M059J (cell line): Measurements from ENCODE around the gene CLK4. TPM values are rescaled to one million over a fixed set of nuclear protein-coding genes. Genes with fewer than 3 reads are reported as not detected.

Experiments
- DNase-seq: peaks from one replicate; pipeline ENCODE4 v3.0.0-alpha.2; 2012; ENCODE audit warnings: low read depth
- total RNA-seq: library from RNA; depleted of rRNA; stranded (reverse); fragments of >200 nt; shearing (Covaris generic); gene quantifications from 2 replicates; pipeline ENCODE4 v1.2.3, GENCODE V29; 2014; rRNA removed

Gene CLK4
- 4.6 and 6.6 TPM in 2 replicates for total RNA-seq

DNA sequence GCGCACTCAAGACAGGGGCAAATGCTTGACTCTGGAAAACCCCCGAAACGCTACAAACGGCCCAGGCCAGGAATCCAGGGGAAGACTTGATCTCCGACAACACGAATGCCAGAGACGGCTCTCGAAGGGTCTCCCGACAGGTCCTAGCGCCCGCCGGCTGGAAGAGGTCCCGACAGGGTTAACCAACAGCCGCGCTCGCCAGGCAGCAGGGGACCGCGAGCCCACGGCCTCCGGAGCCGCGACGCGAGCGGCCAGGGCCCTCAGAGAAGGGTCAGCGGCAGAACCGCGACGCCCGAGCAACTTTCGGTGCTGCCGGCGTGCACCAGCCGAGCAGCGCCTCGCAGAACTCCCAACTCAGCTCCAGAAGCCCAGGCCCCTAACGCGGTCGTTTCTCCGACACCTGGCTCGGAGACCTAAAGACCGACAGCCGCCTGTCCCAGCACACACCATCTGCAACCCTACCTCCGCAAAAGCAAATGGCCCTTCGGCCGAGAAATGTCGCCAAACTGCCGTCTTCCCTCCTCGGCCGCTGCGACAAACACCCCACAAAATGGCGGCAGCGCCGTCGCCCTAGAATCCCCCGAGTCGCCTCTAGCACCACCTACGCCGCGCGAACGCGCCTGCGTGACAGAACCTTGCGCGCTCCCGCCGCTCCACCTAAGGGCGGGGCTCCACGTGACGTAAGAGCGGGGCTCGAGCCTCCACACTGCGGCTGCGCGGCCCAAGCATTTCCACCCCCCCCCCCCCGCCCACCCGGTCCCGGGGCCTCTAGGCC lies at the start of gene CLK4:
Gene CLK4 (minus strand): TSS at position 567 of the 775 bp plus-strand sequence. CDS start 3,634 bp downstream, outside the sequence.
- DNase-seq: peak; percentile 88

DNA sequence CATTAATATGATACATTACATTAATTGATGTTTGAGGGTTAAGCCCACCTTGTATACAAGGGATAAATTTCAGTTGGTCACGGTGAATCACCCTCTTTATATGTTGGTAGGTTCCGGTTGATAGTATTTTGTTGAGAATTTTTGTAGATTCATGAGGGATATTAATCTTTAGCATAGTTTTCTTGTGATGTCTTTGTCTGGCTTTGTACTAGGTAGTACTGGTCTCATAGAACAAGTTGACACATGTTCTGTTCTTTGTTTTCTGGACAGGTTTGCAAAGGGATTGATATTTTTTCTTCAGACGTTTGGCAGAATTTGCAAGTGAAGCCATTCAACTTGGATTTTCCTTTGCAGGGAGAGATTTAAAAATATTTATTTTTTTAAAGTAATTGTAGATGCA lies 49.1 kb upstream of the CLK4 start:
- DNase-seq: no peak

DNA sequence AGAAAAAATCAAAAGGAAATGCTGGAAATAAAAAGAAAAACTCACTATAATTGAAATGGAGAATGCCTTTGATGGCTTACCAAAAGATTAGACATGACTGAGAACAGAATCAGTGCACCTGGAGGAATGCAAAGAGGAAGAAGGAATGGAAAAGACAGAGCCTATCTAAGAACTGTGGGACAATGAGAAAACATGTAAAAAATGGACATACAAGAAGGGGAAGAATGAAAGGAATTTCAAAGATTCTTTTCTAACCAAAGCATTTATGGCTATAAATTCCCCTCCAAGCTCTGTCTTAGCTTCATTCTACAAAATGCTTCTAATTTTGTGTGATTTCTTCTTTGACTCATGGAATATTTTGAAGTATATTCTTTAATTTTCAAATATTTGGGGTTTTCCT lies 47.5 kb upstream of the CLK4 start:
- DNase-seq: no peak

DNA sequence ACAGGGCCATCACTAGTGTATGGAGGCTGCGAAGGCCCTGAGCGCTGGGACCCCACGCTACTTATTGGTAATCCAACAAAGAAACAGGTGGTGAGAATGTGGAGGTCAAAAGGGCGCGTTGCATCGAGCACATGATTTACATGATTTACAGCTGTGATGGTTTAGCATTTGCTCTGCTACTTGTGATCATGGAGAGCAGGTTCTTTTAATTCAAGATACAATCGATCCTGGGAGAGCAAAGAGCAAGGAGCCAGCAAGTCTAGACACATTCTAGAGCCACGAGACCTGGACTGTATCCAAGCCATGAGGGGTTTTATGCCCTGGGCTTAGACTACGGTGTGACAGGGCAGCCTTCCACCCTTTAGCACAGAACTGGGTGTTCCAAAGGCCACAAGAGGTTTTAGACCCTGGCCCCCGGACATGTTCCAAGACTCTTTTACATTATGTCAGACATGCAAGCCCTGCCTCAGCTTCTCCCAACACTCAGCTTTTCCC lies 47.0 kb upstream of the CLK4 start:
- DNase-seq: peak; percentile 34

DNA sequence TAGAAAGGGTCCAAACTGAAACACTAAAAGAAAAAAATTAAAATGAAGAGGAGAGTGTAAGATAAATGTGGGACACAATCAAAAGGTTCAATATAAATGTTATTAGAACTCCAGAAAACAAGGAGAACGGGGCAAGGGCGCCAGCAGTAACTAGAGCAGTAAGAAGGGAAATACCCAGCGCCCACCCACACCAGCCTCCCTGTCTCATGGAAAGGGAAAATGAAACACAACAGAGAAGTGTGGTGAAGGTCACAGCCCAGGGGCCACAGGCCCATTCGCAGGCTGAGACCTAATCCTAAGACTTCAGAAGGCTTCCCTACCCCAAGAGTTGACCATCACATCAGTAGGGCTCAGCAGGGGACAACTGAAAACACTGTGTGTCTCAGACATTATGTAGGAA lies 45.8 kb upstream of the CLK4 start:
- no peak for DNase-seq

DNA sequence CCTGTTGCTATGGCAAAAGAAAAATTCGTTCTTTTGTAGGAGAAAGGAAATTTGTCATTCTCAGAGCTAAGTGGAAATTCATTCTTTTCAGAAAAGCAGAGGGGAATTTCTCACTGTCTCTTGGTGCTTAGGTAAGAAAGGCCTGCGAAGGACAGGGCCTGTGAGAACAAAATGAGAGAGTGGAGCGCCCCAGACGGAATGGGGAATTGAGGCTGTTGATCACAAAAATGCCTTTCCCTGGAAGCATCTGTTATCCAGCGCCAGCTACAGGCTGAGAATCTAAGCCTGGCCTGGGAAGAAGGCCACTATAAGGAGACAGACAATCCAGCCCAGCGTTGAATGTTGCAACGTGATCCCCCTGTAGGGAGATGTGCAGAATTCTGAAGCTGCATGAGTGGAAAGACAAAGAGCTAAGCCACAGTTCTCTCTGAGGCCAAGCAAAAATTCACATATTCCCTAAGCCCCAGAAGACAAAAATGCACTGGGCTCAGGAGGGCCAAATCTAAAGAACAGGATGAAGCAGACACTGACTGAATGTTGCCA lies 44.8 kb upstream of the CLK4 start:
- DNase-seq: no peak

DNA sequence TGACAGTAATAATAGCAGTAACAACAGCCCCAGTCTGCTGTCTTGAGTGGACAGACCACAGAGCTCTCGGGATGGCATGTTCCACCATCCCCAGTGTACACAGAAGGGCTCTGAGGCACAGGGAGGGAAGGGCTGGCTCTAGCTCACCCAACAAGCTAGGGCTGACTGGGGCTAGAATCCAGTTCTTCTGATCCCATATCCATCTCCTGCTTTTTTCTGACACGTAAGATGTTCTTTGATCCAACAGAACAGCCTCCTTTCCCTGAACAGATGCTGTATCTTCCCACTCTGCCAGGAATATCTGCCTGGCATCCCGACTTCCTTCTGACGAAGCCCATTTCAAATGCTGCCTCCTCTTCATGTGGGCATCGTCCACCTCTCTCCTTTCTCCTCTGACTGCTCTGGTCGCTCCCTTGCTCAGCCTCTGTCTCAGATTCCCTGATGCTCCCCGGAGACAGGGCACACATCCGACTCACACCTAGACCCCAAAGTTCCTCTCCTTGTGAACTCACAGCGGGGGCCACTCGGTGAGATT lies 43.6 kb upstream of the CLK4 start:
- no peak for DNase-seq

DNA sequence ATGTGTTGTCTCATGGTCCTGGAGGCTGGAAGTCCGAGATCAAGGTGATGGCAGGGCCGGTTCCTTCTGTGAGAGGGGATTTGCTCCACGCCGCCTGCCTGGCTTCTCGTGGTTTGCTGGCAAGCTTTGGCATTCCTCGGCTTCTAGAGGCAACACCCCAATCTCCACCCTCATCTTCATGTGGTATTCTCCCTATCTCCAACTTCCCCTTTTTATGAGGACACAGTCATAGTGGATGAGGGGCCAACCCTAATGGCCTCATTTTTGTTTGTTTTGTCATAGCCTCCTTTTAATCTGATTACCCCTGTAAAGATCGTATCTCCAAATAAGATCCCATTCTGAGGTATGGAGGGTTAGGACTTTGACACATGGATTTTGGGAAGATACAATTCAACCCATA lies 41.7 kb upstream of the CLK4 start:
- peak; percentile 50 for DNase-seq

DNA sequence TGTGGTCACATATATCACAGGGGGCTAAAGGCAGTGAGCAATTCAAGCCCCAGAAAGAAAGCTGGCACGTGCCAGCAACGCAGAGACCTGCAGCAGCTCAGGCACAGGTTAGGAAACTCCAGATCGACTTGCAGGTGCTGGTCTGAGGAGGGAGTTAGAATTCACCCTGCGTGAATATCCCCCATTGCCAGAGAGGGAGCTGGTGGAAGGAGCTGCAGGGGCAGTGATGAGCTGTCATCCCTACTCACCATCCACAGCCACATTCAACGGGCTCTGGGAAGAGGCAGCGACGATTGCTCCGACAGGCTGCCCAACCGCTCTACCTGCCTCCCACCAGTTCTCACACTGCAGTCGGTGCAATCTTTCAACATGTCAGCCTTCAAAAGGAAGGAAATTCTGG lies 40.8 kb upstream of the CLK4 start:
- no peak for DNase-seq

DNA sequence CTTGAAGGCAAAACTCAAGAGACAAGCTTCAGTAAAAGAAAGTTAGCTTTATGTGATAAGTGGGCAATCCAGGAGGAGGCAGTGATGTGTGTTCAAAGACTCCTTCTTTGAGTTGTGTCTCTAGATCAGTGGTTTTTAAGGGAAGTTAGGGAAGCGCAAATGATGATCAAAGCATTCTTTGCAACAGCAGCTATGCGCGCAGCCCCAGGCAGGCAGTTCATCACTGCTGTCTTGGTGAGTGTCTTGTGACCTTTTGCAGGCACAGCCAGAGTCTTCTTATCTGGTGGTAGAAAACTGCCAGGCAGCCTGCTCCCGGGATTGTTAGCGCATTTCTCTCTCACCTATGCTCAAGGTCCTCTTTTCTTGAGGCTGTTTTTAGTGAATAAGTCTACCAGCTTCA lies 40.3 kb upstream of the CLK4 start:
- DNase-seq: no peak

DNA sequence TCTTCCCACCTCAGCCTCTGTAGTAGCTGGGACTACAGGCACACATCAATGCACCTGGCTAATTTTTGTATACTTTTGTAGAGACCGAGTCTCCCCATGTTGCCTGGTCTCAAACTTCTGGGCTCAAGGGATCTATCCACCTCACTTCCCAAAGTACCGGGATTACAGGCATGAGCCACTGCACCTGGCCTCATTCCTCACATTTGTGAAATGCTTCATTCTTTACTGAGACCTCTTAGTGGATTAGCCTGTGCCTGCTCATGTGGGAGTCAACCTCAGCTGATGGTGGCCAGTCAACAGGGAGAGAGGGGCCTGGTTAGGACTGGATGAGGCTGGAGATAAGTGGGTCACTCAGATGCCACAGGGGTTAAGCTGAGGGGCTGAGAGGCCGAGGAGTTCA lies 37.3 kb upstream of the CLK4 start:
- no peak for DNase-seq

DNA sequence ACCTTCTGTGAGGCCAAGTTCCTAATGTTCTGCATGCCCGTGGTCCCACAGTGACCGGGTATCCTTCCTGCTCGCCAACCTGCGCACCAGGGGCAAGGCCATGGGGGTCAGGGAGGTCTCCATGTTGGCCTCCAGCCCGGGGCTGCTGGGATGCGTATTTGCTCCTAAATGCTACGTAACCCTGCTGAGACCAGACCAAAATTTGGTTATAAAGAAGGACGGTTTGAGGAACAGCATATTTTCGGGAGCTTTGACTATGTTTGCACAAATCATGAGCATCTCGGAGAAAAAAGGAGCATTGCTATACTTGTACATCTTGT lies 35.7 kb upstream of the CLK4 start:
- DNase-seq: no peak

DNA sequence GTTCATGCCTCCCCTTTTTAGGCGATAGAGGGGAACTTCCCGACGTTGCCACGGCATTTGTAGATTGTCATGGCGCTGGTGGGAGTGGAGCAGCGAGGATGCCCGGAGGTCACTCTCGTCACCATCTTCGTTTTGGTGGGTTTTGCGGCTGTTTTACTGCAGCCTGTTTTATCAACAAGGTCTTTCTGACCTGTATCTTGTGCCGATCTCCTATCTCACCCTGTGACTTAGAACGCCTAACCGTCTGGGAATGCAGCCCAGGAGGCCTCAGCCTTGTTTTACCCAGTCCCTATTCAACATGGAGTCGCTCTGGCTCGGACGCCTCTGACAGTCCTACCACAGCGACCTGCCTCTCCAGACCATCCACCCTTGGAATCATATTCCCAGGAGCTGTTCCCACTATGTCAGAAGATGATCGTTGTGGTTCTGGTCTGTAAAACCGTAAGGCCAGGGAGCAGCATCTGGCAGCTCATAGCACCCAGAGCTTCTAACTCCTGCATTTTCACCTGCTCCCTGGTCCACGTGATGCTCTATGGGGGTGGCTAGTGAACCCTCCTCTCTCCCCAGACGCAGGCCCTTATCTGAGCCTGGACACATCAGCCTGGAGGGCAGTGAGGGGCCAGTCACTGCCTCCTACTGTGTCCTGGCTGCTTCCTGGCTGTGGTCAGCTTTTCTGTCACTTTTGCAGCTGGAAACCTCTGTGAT lies 35.1 kb upstream of the CLK4 start:
- DNase-seq: no peak

DNA sequence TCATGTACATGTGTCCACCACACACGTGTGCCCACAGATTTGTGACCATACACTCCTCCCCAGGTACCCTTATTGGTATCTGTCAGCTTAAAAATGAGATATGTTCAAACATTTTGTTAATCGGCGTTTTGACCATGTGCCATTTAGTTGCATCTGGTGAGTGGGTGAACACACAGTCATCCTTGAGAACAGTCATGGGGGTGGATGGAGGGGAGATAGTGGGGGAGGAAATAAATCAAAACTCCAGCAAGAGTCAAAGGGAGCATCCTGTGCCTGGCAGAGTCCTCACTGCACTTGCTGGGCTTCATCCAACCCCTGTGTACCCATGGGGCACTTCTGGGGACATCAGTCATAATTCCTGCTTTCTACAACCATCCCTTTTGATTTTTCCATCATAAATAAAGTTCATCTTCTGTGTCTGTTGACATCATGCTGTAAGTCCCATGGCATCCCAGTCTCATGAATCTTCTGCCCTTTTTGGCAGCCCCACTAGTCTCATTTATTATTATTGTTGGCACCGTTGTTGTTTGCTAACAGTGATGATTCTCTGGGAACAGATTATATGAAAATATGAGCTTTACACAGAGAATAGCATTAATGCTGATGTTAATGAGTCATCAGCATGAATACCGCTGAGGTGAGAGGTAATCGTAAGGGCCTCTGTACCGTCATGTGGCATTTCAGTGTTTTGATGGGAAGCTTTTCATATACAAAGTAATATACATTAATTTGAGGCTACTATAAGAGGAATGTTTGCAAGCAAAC lies 24.4 kb upstream of the CLK4 start:
- DNase-seq: no peak

DNA sequence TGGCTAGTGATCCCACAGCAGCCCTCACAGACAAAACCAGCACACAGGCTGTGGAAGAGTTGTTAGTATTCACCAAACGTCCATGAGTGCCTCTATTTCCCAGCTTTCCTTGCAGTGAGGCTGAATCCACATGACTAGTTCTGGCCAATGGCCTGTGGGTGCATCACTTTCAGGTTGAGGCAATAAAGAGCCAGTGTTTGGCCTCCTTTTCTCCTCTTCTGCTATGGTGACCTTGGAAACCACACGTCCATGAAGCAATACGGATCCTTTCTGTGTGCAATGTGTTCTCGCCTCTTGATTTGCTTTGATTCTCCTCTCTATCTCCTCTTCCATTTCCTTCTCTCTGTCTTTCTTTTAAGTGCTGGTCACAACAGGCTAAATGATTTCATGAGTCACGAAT lies 23.4 kb upstream of the CLK4 start:
- no peak for DNase-seq

DNA sequence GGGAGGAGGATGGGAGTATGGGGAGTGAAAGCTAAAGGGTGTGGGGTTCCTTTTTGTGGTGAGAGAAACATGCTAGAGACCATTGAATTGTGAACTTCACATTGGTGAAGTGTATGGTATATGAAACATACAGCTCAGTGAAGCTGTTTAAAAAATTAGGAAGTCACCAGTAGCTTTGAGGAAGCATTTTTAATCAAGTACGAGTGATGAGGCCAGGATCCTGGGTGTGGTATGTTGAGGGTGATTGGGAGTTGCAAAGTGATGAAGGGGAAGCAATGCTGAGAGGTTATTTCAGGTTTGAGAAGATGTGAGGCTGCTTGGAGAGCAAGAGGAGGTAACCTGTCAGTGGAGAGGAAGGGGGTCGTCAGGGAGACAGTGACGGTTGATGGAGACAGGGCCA lies 22.7 kb upstream of the CLK4 start:
- DNase-seq: no peak

DNA sequence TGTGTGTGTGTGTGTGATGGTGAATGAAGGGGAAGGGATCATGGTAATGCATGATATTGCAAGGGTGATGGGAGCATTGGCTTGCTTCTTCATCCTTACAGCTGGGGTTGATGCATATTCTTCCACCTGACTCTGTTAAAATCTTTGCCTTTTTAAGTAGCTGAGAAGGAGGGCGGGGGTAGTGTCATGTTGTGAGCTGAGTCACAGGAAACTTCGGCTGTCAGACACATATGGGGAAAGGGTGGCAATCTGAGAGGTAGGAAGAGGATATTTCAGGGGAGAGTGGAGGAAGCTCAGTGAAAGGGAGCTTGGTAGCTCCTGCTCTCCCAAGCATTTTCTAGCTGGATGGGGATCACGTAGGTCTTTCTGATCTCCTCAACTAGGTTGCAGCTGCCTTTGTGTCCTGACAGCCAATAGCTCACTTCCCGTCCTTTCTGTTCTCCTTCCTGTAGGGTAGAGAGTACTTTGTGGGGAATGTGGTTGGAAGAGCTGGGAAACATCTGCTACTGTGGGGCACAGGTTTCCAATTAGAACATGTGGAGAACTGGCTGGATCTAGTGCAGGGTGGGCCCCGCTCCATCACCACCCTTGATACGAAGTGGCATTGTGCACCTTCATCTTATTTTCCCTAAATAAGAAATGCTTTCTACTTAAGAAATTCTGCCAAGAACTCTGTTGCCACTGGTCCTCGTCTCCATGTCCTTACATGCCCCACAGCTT lies 18.1 kb upstream of the CLK4 start:
- peak; percentile 58 for DNase-seq

DNA sequence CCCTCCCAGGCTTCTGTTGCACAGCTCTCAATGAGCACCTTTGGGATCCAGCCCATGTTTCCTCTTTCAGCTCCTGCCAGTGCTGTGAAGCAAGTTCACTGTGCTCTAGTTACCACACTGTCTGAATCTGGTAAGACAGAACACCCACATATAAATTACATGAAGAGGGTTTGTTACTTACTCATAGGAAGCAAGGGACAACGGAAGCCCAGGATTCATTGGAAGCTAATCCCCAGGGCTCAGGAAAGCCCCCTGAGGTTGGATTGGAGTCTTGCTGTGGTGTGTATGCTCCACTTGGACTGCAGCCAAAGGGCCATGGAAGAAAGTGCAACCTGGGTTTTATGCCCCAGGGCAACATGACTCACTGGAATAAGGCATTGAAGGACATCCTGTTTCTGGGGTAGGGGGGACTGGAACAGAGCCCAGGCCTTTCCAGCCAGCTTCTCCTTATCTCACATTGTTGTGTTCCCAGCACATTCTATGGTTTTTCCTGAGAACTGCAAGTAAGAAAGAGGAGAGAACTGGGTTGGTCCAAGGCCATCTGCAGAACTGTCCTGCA lies 15.6 kb upstream of the CLK4 start:
- peak; percentile 100 for DNase-seq

DNA sequence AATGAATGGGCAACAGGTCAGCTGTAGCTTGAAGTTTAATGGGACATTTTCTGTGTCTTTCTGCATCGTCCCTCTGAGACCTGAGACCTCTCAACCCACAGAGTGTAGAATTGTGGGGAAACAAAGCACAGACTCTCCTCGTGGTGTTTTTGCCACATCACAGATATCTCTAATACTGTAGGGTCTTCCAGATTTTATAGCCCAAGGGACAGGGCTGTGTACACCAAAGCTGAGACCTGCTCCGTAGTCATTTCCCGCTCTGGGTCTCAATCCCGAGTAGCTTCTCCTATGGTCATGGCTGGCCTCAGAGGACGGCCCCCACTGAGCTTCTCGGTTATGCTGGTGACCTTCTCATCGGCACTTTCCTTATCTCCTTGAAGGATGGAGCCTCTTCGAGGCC lies 14.9 kb upstream of the CLK4 start:
- DNase-seq: no peak

DNA sequence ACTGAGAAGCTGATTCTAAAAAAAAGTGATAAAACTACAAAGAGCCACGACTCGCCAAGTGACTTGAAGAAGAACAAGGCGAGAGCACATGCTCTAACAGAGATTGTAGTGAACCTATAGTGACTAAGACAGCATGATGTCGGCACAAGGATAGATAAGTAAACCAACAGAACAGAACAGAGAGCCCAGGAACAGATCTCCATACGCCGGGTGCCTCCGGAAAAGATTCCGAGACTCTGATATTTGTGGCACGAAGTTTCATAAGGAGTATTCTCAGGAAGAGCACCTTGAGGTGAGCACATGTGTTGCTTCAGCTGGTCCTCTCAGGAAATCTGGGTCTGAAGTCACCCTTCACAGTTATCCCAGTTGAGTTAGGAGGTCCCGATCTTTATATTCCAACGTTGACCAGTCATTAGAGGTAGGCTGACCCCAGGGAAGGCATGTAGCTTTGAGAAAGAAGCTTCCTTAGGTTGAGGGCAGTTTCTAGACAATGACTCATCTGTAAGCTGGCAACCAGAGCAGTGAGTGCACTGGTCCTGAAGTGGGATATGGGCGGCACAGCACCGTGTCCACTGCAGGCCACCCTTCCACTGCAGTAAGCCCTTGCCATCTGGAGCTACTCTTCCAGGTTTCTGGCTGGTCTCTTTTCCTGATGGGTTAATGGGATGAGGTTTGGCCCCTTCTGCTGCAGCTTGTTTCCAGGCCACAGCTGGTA lies 13.6 kb upstream of the CLK4 start:
- DNase-seq: peak; percentile 52
